ENCODE results near the gene OR10A7. TPM values are rescaled to one million over a fixed set of nuclear protein-coding genes. Genes with fewer than 3 reads are reported as not detected.
"Not testable (repeated sequence)": the region's sequence is repeated elsewhere in the genome, so short reads cannot be mapped to it uniquely, and the experiment has no call there.

Gene OR10A7
- total RNA-seq (2021) (not detected in 2 replicates), Bru-seq, nascent RNA (not detected), BruChase-seq, experiment 1, labeled RNA remaining after a 2-hour chase (not detected), BruChase-seq, experiment 2, labeled RNA remaining after a 6-hour chase (not detected)
- long read RNA-seq = 0 reads

GRCh38 chr12:55220725-55221124 is at the start of gene OR10A7:
TSS of gene OR10A7 (plus strand) at chr12:55221025. CDS start at chr12:55221025, 0 bp downstream.
- Histone ChIP-seq H3K4me2 (no peak within 1 kb of the TSS), H3K79me2 (ENCODE audit: low read depth) (no peaks in the 10 kb centered on the region), H2AFZ (no peak within 1 kb of the TSS), H3F3A (ENCODE audit: insufficient read depth, low read depth) (no peaks in the 10 kb centered on the region), H3K27me3 (ENCODE audit: insufficient read depth, low read depth) (peaks cover 13% of the 10 kb centered on the region; the same call in 1 of the 2 replicates), H3K27ac (no peak within 1 kb of the TSS), H4K20me1 (ENCODE audit: insufficient read depth) (no peaks in the 10 kb centered on the region), H3K9me3 (ENCODE audit: insufficient read depth, low read depth) (no peaks in the 10 kb centered on the region), H3K36me3 (ENCODE audit: low read depth) (no peaks in the 10 kb centered on the region), H3K4me3 (no peak within 1 kb of the TSS), H3K4me1 (replicated peaks; ENCODE audit: insufficient read depth) (no peaks in the 10 kb centered on the region), H3K9me2 (ENCODE audit: insufficient read depth) (no peaks in the 10 kb centered on the region)
- no TSS peak for BruUV-seq (replicated peaks)
- ChIA-PET CTCF (no interaction called here), POLR2A (ENCODE audit: unreplicated experiment) (no interaction called here)
- TF ChIP-seq EZH2 (IDR thresholded peaks at IDR 0.05; ENCODE audit: low read depth) = no peak
- TF ChIP-seq CTCF (conservative IDR thresholded peaks at IDR 0.05) = no peak
- intact Hi-C loops (cut with micrococcal nuclease; ENCODE audit: unreplicated experiment) = no loop called here
- no peak for DNase-seq

GRCh38 chr12:55171445-55171844 is 49.4 kb upstream of the OR10A7 start:
- no peak overlapping the region for H3K4me2 ChIP-seq
- POLR2A ChIA-PET (ENCODE audit: unreplicated experiment) = no interaction called here
- BruUV-seq (replicated peaks) = no TSS peak
- CTCF ChIA-PET = no interaction called here
- DNase-seq = no peak
- no peaks in the 10 kb centered on the region for H3K4me1 ChIP-seq (replicated peaks; ENCODE audit: insufficient read depth)
- intact Hi-C loops (cut with micrococcal nuclease; ENCODE audit: unreplicated experiment) = no loop called here
- no peak overlapping the region for H3K4me3 ChIP-seq
- no peak for TF ChIP-seq EZH2 (IDR thresholded peaks at IDR 0.05; ENCODE audit: low read depth)
- TF ChIP-seq CTCF (conservative IDR thresholded peaks at IDR 0.05) = no peak
- H3F3A ChIP-seq (ENCODE audit: insufficient read depth, low read depth) = no peaks in the 10 kb centered on the region
- no peaks in the 10 kb centered on the region for H3K9me3 ChIP-seq (ENCODE audit: insufficient read depth, low read depth)
- no peaks in the 10 kb centered on the region for H3K36me3 ChIP-seq (ENCODE audit: low read depth)
- no peak overlapping the region for H2AFZ ChIP-seq
- no peaks in the 10 kb centered on the region for H3K79me2 ChIP-seq (ENCODE audit: low read depth)
- no peaks in the 10 kb centered on the region for H4K20me1 ChIP-seq (ENCODE audit: insufficient read depth)
- H3K27me3 ChIP-seq (ENCODE audit: insufficient read depth, low read depth) = peaks cover 2% of the 10 kb centered on the region
- no peaks in the 10 kb centered on the region for H3K9me2 ChIP-seq (ENCODE audit: insufficient read depth)
- no peak overlapping the region for H3K27ac ChIP-seq

GRCh38 chr12:55171846-55172245 is 49.0 kb upstream of the OR10A7 start:
- CTCF ChIA-PET; H3K27ac ChIP-seq; POLR2A ChIA-PET (ENCODE audit: unreplicated experiment); H3K4me1 ChIP-seq (replicated peaks; ENCODE audit: insufficient read depth); H4K20me1 ChIP-seq (ENCODE audit: insufficient read depth); intact Hi-C loops (cut with micrococcal nuclease; ENCODE audit: unreplicated experiment); H2AFZ ChIP-seq; H3K27me3 ChIP-seq (ENCODE audit: insufficient read depth, low read depth); H3K9me2 ChIP-seq (ENCODE audit: insufficient read depth); H3K9me3 ChIP-seq (ENCODE audit: insufficient read depth, low read depth); BruUV-seq (replicated peaks); H3F3A ChIP-seq (ENCODE audit: insufficient read depth, low read depth); H3K4me2 ChIP-seq; DNase-seq; H3K79me2 ChIP-seq (ENCODE audit: low read depth); H3K4me3 ChIP-seq; H3K36me3 ChIP-seq (ENCODE audit: low read depth): not testable (repeated sequence)

GRCh38 chr12:55172686-55173085 is 48.1 kb upstream of the OR10A7 start:
- no peaks in the 10 kb centered on the region for H3K9me3 ChIP-seq (ENCODE audit: insufficient read depth, low read depth)
- H3K9me2 ChIP-seq (ENCODE audit: insufficient read depth) = no peaks in the 10 kb centered on the region
- no peak overlapping the region for H3K27ac ChIP-seq
- no peak for TF ChIP-seq EZH2 (IDR thresholded peaks at IDR 0.05; ENCODE audit: low read depth)
- TF ChIP-seq CTCF (conservative IDR thresholded peaks at IDR 0.05) = no peak
- no peak overlapping the region for H3K4me2 ChIP-seq
- no TSS peak for BruUV-seq (replicated peaks)
- no peak overlapping the region for H2AFZ ChIP-seq
- intact Hi-C loops (cut with micrococcal nuclease; ENCODE audit: unreplicated experiment) = no loop called here
- no peaks in the 10 kb centered on the region for H3F3A ChIP-seq (ENCODE audit: insufficient read depth, low read depth)
- H3K36me3 ChIP-seq (ENCODE audit: low read depth) = no peaks in the 10 kb centered on the region
- no peaks in the 10 kb centered on the region for H3K4me1 ChIP-seq (replicated peaks; ENCODE audit: insufficient read depth)
- no peak overlapping the region for H3K4me3 ChIP-seq
- H3K27me3 ChIP-seq (ENCODE audit: insufficient read depth, low read depth) = peaks cover 4% of the 10 kb centered on the region
- H4K20me1 ChIP-seq (ENCODE audit: insufficient read depth) = no peaks in the 10 kb centered on the region
- ChIA-PET CTCF (no interaction called here), POLR2A (ENCODE audit: unreplicated experiment) (no interaction called here)
- DNase-seq = no peak
- no peaks in the 10 kb centered on the region for H3K79me2 ChIP-seq (ENCODE audit: low read depth)

Data from PC-9 (cell line).